ENCODE data around the gene ATP5PF.
"Not testable (repeated sequence)": the region's sequence is repeated elsewhere in the genome, so short reads cannot be mapped to it uniquely, and the experiment has no call there.

The ATP5PF gene

DNA sequence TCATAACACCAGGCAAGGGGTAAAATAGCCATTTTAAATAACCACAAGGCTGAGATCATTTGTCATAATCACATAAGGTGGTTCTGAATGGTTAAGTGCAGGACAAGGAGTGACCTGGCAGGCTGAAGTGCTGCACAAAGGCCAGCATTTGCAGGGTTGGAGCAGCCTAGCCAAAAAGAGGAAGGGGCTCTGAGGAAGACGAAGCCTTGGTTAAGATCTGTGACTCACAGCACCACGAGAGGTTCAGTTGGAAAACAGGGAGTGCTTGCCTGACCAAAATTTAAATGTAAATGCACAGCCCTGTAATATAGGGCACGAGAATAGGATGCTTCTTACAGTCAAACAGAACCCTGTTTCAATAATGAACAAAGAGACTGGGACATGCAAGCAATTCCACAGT lies 12.1 kb downstream of the ATP5PF start:
- no peak for DNase-seq (ENCODE audit: low read depth)

DNA sequence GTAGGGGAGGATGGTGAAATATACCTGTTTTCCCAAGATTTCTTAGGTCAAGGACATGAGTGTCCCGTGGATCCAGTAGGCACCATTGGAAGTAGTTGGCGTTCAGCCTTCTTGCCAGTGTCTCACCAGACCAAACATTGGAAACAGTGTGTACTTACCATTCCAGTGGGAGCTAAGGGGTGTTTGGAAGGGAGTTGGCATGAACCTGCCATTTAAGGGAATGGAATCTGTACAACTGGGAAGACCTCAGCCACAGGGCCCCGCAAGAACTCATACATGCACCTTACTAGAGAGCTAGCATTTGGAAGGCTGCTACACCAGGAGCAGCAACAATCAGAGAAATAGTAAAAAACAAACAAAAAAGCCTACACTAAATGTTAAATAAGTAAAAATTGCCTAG lies 12.7 kb downstream of the ATP5PF start:
- no peak for DNase-seq (ENCODE audit: low read depth)

GRCh38 chr21:25717491-25718147 lies 17.1 kb downstream of the ATP5PF start:
- DNase-seq (ENCODE audit: low read depth): no peak

DNA sequence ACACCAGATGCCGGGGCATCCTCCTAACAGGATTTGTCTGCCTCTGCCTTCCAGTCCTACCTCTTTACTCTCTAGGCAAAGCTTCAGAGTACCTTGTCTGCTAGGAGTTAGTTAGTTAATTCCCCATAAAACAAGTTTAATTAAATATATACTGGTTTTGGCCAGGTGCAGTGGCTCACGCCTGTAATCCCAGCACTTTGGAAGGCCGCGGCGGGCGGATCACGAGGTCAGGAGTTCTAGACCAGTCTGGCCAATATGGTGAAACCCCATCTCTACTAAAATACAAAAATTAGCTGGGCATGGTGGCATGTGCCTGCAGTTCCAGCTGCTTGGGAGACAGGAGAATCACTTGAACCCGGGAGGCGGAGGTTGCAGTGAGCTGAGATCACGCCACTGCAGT lies 20.6 kb downstream of the ATP5PF start:
- not testable (repeated sequence) for DNase-seq (ENCODE audit: low read depth)

- no peak for DNase-seq (ENCODE audit: low read depth)
These were observed 24.2 kb downstream of the ATP5PF start for GRCh38 chr21:25710550-25710949.

- no peak for DNase-seq (ENCODE audit: low read depth)
These were observed 24.9 kb downstream of the ATP5PF start for GRCh38 chr21:25709684-25710265.

- no peak for DNase-seq (ENCODE audit: low read depth)
These were observed 26.1 kb downstream of the ATP5PF start for GRCh38 chr21:25708467-25709065.

DNA sequence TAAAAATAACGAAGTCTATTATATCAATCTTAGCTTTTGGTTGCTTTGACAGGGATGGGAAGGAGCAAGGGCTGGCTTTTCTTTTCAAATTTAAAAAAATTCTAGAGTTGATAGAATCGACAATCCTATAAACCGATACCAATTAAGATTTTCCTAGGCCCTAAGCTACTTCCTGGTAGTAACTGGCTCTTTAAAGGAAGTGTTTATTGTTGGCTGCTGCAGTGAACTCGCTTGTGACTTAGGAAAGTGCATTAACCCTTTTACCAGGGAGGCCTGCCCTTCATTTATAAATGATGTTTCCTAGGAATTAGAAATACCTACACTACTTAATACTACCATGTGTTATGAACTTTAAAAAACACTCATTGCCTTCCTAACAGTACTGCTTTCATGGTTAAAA lies 33.2 kb downstream of the ATP5PF start:
- DNase-seq (ENCODE audit: low read depth): no peak

- DNase-seq (ENCODE audit: low read depth): no peak
These were observed 34.0 kb downstream of the ATP5PF start for GRCh38 chr21:25700741-25701140.

DNA sequence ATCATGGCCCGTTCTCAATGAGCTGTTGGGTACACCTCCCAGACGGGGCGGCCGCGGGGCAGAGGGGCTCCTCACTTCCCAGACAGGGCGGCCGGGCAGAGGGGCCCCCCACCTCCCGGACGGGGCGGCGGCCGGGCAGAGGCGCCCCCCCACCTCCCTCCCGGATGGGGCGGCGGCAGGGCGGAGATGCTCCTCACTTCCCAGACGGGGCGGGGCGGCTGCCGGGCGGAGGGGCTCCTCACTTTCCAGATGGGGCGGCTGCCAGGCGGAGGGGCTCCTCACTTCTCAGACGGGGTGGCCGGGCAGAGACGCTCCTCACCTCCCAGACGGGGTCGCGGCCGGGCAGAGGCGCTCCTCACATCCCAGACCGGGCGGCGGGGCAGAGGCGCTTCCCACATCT lies 39.2 kb downstream of the ATP5PF start:
- DNase-seq (ENCODE audit: low read depth): not testable (repeated sequence)

DNA sequence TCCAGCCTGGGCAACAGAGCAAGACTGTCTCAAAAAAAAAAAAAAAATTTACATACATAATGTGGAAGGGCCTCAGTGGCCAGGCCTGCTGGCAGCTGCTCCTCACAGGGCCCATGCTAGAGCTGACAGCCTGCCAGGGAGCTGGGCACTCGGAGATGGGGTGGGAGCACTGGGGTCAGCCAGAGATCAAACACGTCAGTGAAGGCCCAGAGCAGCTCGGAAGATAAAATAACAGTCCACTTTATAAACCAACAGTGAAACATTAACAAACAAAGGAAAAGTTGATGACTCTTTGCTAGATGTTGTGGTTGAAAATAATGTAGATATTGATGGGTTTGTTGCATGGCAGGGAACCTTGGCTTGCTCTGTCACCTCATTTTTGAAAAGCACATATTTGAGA lies 42.7 kb downstream of the ATP5PF start:
- DNase-seq (ENCODE audit: low read depth): no peak

DNA sequence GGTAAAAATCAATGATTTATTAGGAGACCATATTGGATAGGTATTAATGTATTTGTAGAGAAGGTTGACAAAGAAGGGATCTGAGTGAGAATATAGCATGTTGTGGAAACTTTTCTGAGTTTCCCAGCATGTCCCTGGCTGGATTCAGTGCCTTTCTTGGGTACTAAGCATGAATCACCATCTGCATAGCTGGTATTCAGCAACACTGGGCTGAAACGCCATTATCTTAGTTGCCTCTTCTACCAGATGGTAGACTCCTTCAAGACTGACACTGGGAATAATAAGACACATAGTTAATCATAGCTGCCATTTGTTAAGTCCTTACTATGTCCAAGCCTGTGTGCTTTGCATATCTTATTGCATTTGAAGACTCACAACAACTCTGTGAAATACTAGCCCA lies 45.5 kb downstream of the ATP5PF start:
- DNase-seq (ENCODE audit: low read depth): no peak

DNA sequence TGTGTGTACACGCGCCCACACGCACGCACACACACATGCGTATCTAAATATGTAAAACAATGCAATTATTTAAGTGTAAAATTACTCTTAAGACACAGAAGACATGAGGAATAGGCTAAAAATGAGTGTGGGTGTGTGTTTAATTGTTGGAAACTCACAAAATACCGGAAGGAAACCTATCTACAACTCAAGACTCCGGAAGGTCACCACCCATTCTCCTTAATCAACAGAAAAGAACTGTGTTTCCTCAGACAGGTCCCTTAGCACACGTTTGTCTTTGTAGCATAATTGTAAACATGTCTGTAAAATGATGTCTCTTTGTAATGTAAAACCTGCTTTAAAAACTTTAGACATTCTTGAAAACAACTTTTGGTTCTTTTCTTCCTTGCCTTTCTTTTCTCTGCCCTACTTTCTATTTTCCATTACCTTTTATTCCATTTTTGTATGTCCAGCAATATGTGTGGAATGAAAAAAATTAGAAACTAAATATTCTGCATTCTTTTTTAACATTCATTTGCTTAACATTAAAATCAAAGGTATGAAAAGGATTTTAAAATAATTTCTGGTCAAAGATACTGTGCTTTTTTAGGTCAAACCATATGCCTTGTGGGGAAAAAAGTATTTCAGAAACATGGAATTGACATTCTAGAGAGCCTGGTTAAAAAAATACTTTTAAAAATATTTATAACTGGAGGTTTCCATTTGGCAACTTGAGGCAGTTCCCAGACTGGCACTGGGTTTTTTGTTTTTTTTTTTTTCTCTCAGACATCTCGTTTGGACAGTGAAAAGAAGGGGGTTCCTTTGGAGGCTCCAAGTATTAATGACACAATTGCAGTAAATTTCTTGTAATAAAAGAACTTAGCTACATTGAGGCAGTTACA lies 46.2 kb downstream of the ATP5PF start:
- no peak for DNase-seq (ENCODE audit: low read depth)

DNA sequence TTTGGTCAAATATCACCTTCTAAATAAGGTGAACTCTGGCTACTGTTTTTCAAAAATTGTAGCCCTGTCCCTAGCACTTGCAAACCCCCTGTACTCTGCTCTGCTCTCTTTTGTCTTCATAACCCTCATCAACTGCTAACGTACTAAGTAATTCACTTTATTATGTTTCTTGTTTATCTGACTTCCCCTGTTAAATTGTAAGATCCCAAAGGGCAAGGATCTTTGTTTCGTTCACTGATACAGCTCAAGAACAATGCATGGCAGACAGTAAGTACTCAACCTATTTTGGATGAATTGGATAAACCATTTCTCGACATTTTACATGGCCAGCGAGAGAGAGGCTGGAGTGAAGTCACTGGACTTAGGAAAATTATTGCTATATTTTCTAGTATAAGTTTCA lies 46.9 kb downstream of the ATP5PF start:
- DNase-seq (ENCODE audit: low read depth): no peak

DNA sequence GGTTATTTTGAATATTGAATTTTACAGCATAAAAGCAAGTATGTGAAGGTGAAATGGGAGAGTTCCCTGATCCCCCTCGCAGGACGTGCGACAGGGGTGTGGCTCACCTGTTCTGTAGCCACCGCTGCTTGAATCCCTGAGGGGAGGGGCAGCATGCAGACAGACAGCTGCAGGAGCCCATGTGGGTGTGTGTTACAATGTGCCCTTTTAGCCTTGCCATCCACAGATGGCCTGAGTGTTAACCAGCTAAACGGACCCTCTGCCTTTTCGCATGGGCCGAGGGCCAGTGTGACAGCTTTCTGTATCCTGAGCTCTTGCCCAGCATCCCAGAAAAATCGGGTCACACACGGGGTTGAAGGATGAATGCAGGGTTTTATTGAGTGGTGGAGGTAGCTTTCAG lies 52.3 kb downstream of the ATP5PF start:
- DNase-seq (ENCODE audit: low read depth): no peak

- no peak for DNase-seq (ENCODE audit: low read depth)
These were observed 58.3 kb downstream of the ATP5PF start for GRCh38 chr21:25676451-25676850.

Measured in T-helper 22 cell (primary cell).